Measurements from ENCODE around the gene MYCL. TPM values are rescaled to one million over a fixed set of nuclear protein-coding genes. Genes with fewer than 3 reads are reported as not detected.
"Not testable (repeated sequence)": the region's sequence is repeated elsewhere in the genome, so short reads cannot be mapped to it uniquely, and the experiment has no call there.

Gene MYCL
- total RNA-seq, 2 experiments from 2014 or later = 0.34 TPM; not detected in 1

GRCh38 chr1:39928809-39929587 lies 27.3 kb upstream of the MYCL start:
- peaks cover 3% of the 10 kb centered on the region for H3K4me1 Mint-ChIP-seq
- ATAC-seq (ENCODE audit: low read depth) = no peak
- H3K27me3 Mint-ChIP-seq = no peaks in the 10 kb centered on the region
- no peak overlapping the region for H3K27ac Mint-ChIP-seq
- no peak for DNase-seq
- no peaks in the 10 kb centered on the region for H3K36me3 Mint-ChIP-seq
- POLR2A ChIA-PET = no interaction called here
- H3K4me3 Mint-ChIP-seq = no peak overlapping the region
- no peaks in the 10 kb centered on the region for H3K9me3 Mint-ChIP-seq

GRCh38 chr1:39927538-39927937 lies 25.8 kb upstream of the MYCL start:
- ATAC-seq (ENCODE audit: low read depth) (no peak), DNase-seq (no peak)
- POLR2A ChIA-PET = no interaction called here
- H3K36me3 Mint-ChIP-seq = no peaks in the 10 kb centered on the region
- no peaks in the 10 kb centered on the region for H3K9me3 Mint-ChIP-seq
- H3K27me3 Mint-ChIP-seq = no peaks in the 10 kb centered on the region
- no peak overlapping the region for H3K27ac Mint-ChIP-seq
- peaks cover 3% of the 10 kb centered on the region for H3K4me1 Mint-ChIP-seq
- no peak overlapping the region for H3K4me3 Mint-ChIP-seq

- H3K36me3 Mint-ChIP-seq = no peaks in the 10 kb centered on the region
- H3K9me3 Mint-ChIP-seq = no peaks in the 10 kb centered on the region
- DNase-seq (no peak), ATAC-seq (ENCODE audit: low read depth) (no peak)
- no peak overlapping the region for H3K4me3 Mint-ChIP-seq
- peaks cover 3% of the 10 kb centered on the region for H3K4me1 Mint-ChIP-seq
- H3K27ac Mint-ChIP-seq = no peak overlapping the region
- H3K27me3 Mint-ChIP-seq = no peaks in the 10 kb centered on the region
- POLR2A ChIA-PET = no interaction called here
Measured at GRCh38 chr1:39926820-39927219, 25.1 kb upstream of the MYCL start.

GRCh38 chr1:39926343-39926793 lies 24.7 kb upstream of the MYCL start:
- Mint-ChIP-seq H3K27me3 (no peaks in the 10 kb centered on the region), H3K4me3 (no peak overlapping the region), H3K27ac (peak overlapping the region; percentile 18), H3K36me3 (no peaks in the 10 kb centered on the region), H3K4me1 (peaks cover 3% of the 10 kb centered on the region), H3K9me3 (no peaks in the 10 kb centered on the region)
- DNase-seq (no peak), ATAC-seq (ENCODE audit: low read depth) (peak; percentile 36)
- POLR2A ChIA-PET = interaction anchor here (1.2 kb wide), 1 partner anchor 33 kb away, joined by 4 read pairs; no protein-coding TSS in a partner anchor

GRCh38 chr1:39925721-39926342 lies 24.1 kb upstream of the MYCL start:
- H3K27me3 Mint-ChIP-seq = no peaks in the 10 kb centered on the region
- POLR2A ChIA-PET = interaction anchor here (1.2 kb wide), 1 partner anchor 34 kb away, joined by 4 read pairs; no protein-coding TSS in a partner anchor
- H3K36me3 Mint-ChIP-seq = no peaks in the 10 kb centered on the region
- peak overlapping the region; percentile 18 for H3K27ac Mint-ChIP-seq
- peaks cover 3% of the 10 kb centered on the region for H3K4me1 Mint-ChIP-seq
- no peak for ATAC-seq (ENCODE audit: low read depth)
- no peaks in the 10 kb centered on the region for H3K9me3 Mint-ChIP-seq
- DNase-seq = no peak
- no peak overlapping the region for H3K4me3 Mint-ChIP-seq

GRCh38 chr1:39922251-39922688 lies 20.6 kb upstream of the MYCL start:
- H3K9me3 Mint-ChIP-seq = no peaks in the 10 kb centered on the region
- no peak overlapping the region for H3K27ac Mint-ChIP-seq
- POLR2A ChIA-PET = no interaction called here
- no peaks in the 10 kb centered on the region for H3K36me3 Mint-ChIP-seq
- no peak for DNase-seq
- no peak for ATAC-seq (ENCODE audit: low read depth)
- H3K27me3 Mint-ChIP-seq = peaks cover 4% of the 10 kb centered on the region
- peaks cover 5% of the 10 kb centered on the region for H3K4me1 Mint-ChIP-seq
- no peak overlapping the region for H3K4me3 Mint-ChIP-seq

- H3K27me3 Mint-ChIP-seq = peaks cover 4% of the 10 kb centered on the region
- peak; percentile 91 for ATAC-seq (ENCODE audit: low read depth)
- H3K4me3 Mint-ChIP-seq = no peak overlapping the region
- H3K9me3 Mint-ChIP-seq = no peaks in the 10 kb centered on the region
- H3K27ac Mint-ChIP-seq = no peak overlapping the region
- POLR2A ChIA-PET = interaction anchor here (0.8 to 1.1 kb wide), 2 partner anchors 18 to 121 kb away, joined by 3 to 4 read pairs; partner anchors contain the start of gene CAP1
- DNase-seq = peak; percentile 37
- H3K36me3 Mint-ChIP-seq = no peaks in the 10 kb centered on the region
- H3K4me1 Mint-ChIP-seq = peaks cover 2% of the 10 kb centered on the region
Measured at GRCh38 chr1:39919545-39919944, 17.8 kb upstream of the MYCL start.

- Mint-ChIP-seq H3K27ac (no peak overlapping the region), H3K9me3 (no peaks in the 10 kb centered on the region), H3K36me3 (no peaks in the 10 kb centered on the region), H3K4me1 (peaks cover 2% of the 10 kb centered on the region), H3K4me3 (no peak overlapping the region), H3K27me3 (peaks cover 4% of the 10 kb centered on the region)
- no peak for DNase-seq
- ATAC-seq (ENCODE audit: low read depth) = no peak
- POLR2A ChIA-PET = no interaction called here
Measured at GRCh38 chr1:39917825-39918224, 16.1 kb upstream of the MYCL start.

- ATAC-seq (ENCODE audit: low read depth) (no peak), DNase-seq (no peak)
- POLR2A ChIA-PET = no interaction called here
- H3K36me3 Mint-ChIP-seq = no peaks in the 10 kb centered on the region
- no peaks in the 10 kb centered on the region for H3K9me3 Mint-ChIP-seq
- no peak overlapping the region for H3K27ac Mint-ChIP-seq
- H3K27me3 Mint-ChIP-seq = peaks cover 5% of the 10 kb centered on the region
- peaks cover 2% of the 10 kb centered on the region for H3K4me1 Mint-ChIP-seq
- H3K4me3 Mint-ChIP-seq = no peak overlapping the region
Measured at GRCh38 chr1:39915499-39916129, 13.9 kb upstream of the MYCL start.

- ATAC-seq (ENCODE audit: low read depth); H3K4me3 Mint-ChIP-seq; H3K9me3 Mint-ChIP-seq; POLR2A ChIA-PET; H3K27me3 Mint-ChIP-seq; H3K36me3 Mint-ChIP-seq; H3K4me1 Mint-ChIP-seq; H3K27ac Mint-ChIP-seq; DNase-seq: not testable (repeated sequence)
Measured at GRCh38 chr1:39913136-39913535, 11.4 kb upstream of the MYCL start.

GRCh38 chr1:39910263-39910662 lies 8.5 kb upstream of the MYCL start:
- no peak overlapping the region for H3K4me3 Mint-ChIP-seq
- H3K9me3 Mint-ChIP-seq = peaks cover 7% of the 10 kb centered on the region
- DNase-seq = no peak
- POLR2A ChIA-PET = no interaction called here
- H3K27me3 Mint-ChIP-seq = peaks cover 32% of the 10 kb centered on the region
- no peak for ATAC-seq (ENCODE audit: low read depth)
- H3K36me3 Mint-ChIP-seq = no peaks in the 10 kb centered on the region
- no peak overlapping the region for H3K27ac Mint-ChIP-seq
- no peaks in the 10 kb centered on the region for H3K4me1 Mint-ChIP-seq

GRCh38 chr1:39908534-39908933 lies 6.8 kb upstream of the MYCL start:
- ATAC-seq (ENCODE audit: low read depth) (no peak), DNase-seq (no peak)
- H3K27ac Mint-ChIP-seq = no peak overlapping the region
- H3K36me3 Mint-ChIP-seq = no peaks in the 10 kb centered on the region
- peaks cover 47% of the 10 kb centered on the region for H3K27me3 Mint-ChIP-seq
- no peaks in the 10 kb centered on the region for H3K4me1 Mint-ChIP-seq
- H3K4me3 Mint-ChIP-seq = no peak overlapping the region
- peaks cover 7% of the 10 kb centered on the region for H3K9me3 Mint-ChIP-seq
- POLR2A ChIA-PET = interaction anchor here (0.5 kb wide), 1 partner anchor 170 kb away, joined by 3 read pairs; the partner anchor contains the start of gene PPIE

- ATAC-seq (ENCODE audit: low read depth) (no peak), DNase-seq (no peak)
- H3K27ac Mint-ChIP-seq = no peak overlapping the region
- peaks cover 54% of the 10 kb centered on the region for H3K27me3 Mint-ChIP-seq
- no peak overlapping the region for H3K4me3 Mint-ChIP-seq
- H3K36me3 Mint-ChIP-seq = no peaks in the 10 kb centered on the region
- H3K4me1 Mint-ChIP-seq = no peaks in the 10 kb centered on the region
- POLR2A ChIA-PET = no interaction called here
- H3K9me3 Mint-ChIP-seq = peaks cover 7% of the 10 kb centered on the region
Measured at GRCh38 chr1:39907528-39908453, 6.1 kb upstream of the MYCL start.

Data from activated naive CD8-positive, alpha-beta T cell treated with anti-CD3 and anti-CD28 coated beads, Interleukin-2, amount 10 ng/mL, durations not matched to agents 7 days and 5 days (primary cell).